ENCODE measurements around the gene AMIGO2. TPM values are rescaled to one million over a fixed set of nuclear protein-coding genes. Genes with fewer than 3 reads are reported as not detected.

Gene AMIGO2
- total RNA-seq, 1 experiment from 2014 or later: 0.96 TPM

DNA sequence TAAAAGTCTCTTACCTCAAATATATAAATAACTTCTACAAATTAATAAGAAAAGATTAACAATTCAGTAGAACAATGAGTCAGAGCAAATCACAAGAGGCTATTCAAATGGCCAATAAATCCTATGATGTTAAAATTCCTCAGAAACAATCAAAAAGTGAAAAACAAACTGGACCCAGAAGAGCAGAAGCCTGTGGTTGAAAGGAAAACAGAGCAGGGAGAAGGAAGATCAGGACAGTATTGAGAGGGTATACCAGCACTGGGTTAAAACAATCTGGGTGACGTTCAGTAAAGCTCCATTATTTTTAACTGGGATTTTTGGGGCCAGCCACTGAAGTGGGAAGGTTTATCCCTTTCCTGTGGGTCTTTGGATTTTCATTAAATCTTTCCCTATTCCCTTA, 40.0 kb downstream of the AMIGO2 start:
- no peaks in the 10 kb centered on the region for H3K36me3 ChIP-seq (ENCODE audit: control insufficient read depth in 1 of 2, insufficient read depth in 2 of 2, low read length in 2 of 2)
- no peaks in the 10 kb centered on the region for H3K79me2 ChIP-seq (ENCODE audit: insufficient read depth, low read length)
- H3K27me3 ChIP-seq (ENCODE audit: insufficient read depth, low read length): no peaks in the 10 kb centered on the region
- no peak overlapping the region for H3K9ac ChIP-seq (ENCODE audit: low read length)
- ChIA-PET POLR2A (no interaction called here), CTCF (no interaction called here), RAD21 (ENCODE audit: low non-redundant PET in 1 of 2, low total read pairs in 2 of 2, uncharacterized antibody in 2 of 2, unreplicated experiment in 2 of 2) (no interaction called here)
- DNase-seq (ENCODE audit: low read depth, low spot score): no peak
- intact Hi-C loops (cut with micrococcal nuclease): loop anchor here (10.0 kb wide), 1 partner anchor 735 kb away; the partner anchor contains the start of gene SLC48A1
- no peaks in the 10 kb centered on the region for H3K9me3 ChIP-seq (ENCODE audit: control insufficient read depth in 1 of 2, insufficient read depth in 1 of 2, low read depth in 1 of 2, low read length in 2 of 2)
- no peak overlapping the region for H3K4me2 ChIP-seq (ENCODE audit: low read length)
- TF ChIP-seq POLR2A (IDR thresholded peaks at IDR 0.05; ENCODE audit: borderline replicate concordance, extremely low read depth, insufficient read depth, insufficient read length) (no peak), EZH2 (IDR thresholded peaks at IDR 0.05) (no peak), RAD21 (IDR thresholded peaks at IDR 0.05; ENCODE audit: low read depth) (no peak)
- TF ChIP-seq, protein P1, sequence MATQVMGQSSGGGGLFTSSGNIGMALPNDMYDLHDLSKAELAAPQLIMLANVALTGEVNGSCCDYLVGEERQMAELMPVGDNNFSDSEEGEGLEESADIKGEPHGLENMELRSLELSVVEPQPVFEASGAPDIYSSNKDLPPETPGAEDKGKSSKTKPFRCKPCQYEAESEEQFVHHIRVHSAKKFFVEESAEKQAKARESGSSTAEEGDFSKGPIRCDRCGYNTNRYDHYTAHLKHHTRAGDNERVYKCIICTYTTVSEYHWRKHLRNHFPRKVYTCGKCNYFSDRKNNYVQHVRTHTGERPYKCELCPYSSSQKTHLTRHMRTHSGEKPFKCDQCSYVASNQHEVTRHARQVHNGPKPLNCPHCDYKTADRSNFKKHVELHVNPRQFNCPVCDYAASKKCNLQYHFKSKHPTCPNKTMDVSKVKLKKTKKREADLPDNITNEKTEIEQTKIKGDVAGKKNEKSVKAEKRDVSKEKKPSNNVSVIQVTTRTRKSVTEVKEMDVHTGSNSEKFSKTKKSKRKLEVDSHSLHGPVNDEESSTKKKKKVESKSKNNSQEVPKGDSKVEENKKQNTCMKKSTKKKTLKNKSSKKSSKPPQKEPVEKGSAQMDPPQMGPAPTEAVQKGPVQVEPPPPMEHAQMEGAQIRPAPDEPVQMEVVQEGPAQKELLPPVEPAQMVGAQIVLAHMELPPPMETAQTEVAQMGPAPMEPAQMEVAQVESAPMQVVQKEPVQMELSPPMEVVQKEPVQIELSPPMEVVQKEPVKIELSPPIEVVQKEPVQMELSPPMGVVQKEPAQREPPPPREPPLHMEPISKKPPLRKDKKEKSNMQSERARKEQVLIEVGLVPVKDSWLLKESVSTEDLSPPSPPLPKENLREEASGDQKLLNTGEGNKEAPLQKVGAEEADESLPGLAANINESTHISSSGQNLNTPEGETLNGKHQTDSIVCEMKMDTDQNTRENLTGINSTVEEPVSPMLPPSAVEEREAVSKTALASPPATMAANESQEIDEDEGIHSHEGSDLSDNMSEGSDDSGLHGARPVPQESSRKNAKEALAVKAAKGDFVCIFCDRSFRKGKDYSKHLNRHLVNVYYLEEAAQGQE (IDR thresholded peaks at IDR 0.05; ENCODE audit: low read depth): no peak
- TF ChIP-seq, protein P2, sequence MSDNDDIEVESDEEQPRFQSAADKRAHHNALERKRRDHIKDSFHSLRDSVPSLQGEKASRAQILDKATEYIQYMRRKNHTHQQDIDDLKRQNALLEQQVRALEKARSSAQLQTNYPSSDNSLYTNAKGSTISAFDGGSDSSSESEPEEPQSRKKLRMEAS (IDR thresholded peaks at IDR 0.05): no peak
- no TSS peak for BruUV-seq (replicated peaks)
- H3K4me3 ChIP-seq (replicated peaks in 1 of 2; ENCODE audit: low read depth in 1 of 2, low read length in 2 of 2): no peak overlapping the region
- peak overlapping the region; percentile 4 for H2AFZ ChIP-seq (ENCODE audit: low read depth, low read length, poor library complexity, severe bottlenecking)
- no peak for ATAC-seq
- H3K4me1 ChIP-seq (ENCODE audit: control insufficient read depth in 1 of 2, insufficient read depth in 2 of 2, low read length in 2 of 2): no peaks in the 10 kb centered on the region
- no peaks in the 10 kb centered on the region for H4K20me1 ChIP-seq (ENCODE audit: insufficient read depth)
- H3K27ac ChIP-seq (ENCODE audit: low read depth, low read length): no peak overlapping the region
- no peaks in the 10 kb centered on the region; the same call in 1 of the 2 replicates for H3K9me2 ChIP-seq (ENCODE audit: insufficient read depth)

DNA sequence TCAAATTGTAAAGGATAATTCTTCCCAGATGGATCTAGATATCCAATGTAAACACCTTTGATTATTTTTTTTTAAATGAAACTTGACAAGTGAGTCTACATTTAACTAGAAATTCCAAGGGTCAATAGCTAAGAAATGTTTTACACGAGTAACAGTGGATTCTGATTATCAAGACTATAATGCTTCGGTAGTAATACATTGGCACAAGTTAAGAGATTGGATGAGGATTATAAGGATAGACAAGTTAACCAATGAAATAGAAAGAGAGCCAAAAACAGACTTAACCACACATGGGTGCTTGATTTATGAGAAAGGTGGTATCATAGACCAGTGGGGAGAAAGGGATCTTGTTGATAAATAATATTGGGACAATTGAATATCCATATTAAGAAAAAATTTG, 40.7 kb downstream of the AMIGO2 start:
- no peak overlapping the region for H3K27ac ChIP-seq (ENCODE audit: low read depth, low read length)
- no peak for ATAC-seq

More for the DNA sequence above, 40.7 kb downstream of the AMIGO2 start:
- Histone ChIP-seq H3K36me3 (ENCODE audit: control insufficient read depth in 1 of 2, insufficient read depth in 2 of 2, low read length in 2 of 2) (no peaks in the 10 kb centered on the region), H3K9me2 (ENCODE audit: insufficient read depth) (no peaks in the 10 kb centered on the region), H3K9me3 (ENCODE audit: control insufficient read depth in 1 of 2, insufficient read depth in 1 of 2, low read depth in 1 of 2, low read length in 2 of 2) (no peaks in the 10 kb centered on the region), H3K4me3 (replicated peaks in 1 of 2; ENCODE audit: low read depth in 1 of 2, low read length in 2 of 2) (no peak overlapping the region), H4K20me1 (ENCODE audit: insufficient read depth) (no peaks in the 10 kb centered on the region), H3K79me2 (ENCODE audit: insufficient read depth, low read length) (no peaks in the 10 kb centered on the region), H3K27me3 (ENCODE audit: insufficient read depth, low read length) (no peaks in the 10 kb centered on the region), H3K4me2 (ENCODE audit: low read length) (no peak overlapping the region), H2AFZ (ENCODE audit: low read depth, low read length, poor library complexity, severe bottlenecking) (no peak overlapping the region), H3K9ac (ENCODE audit: low read length) (no peak overlapping the region), H3K4me1 (ENCODE audit: control insufficient read depth in 1 of 2, insufficient read depth in 2 of 2, low read length in 2 of 2) (peaks cover 2 to 4% of the 10 kb centered on the region in 2 experiments; a peak in 3 of 4 replicates)
- RAD21 ChIA-PET (ENCODE audit: low non-redundant PET in 1 of 2, low total read pairs in 2 of 2, uncharacterized antibody in 2 of 2, unreplicated experiment in 2 of 2): no interaction called here
- POLR2A ChIA-PET: no interaction called here
- TF ChIP-seq, protein P2 (IDR thresholded peaks at IDR 0.05): no peak
- TF ChIP-seq SIN3A (IDR thresholded peaks at IDR 0.05; ENCODE audit: low read depth): no peak
- no peak for TF ChIP-seq CEBPB (IDR thresholded peaks at IDR 0.05; ENCODE audit: low read depth)
- no peak for TF ChIP-seq POLR2AphosphoS5 (IDR thresholded peaks at IDR 0.05; ENCODE audit: low read depth, low read length)
- no peak for TF ChIP-seq RAD21 (IDR thresholded peaks at IDR 0.05; ENCODE audit: low read depth)
- no peak for TF ChIP-seq JUND (IDR thresholded peaks at IDR 0.05)
- TF ChIP-seq ZNF274 (IDR thresholded peaks at IDR 0.05; ENCODE audit: low read depth, low read length): no peak
- TF ChIP-seq EZH2 (IDR thresholded peaks at IDR 0.05): no peak
- no peak for TF ChIP-seq FOSL1 (IDR thresholded peaks at IDR 0.05; ENCODE audit: low read depth)
- no peak for TF ChIP-seq TCF7L2 (IDR thresholded peaks at IDR 0.05; ENCODE audit: borderline replicate concordance, extremely low read depth, insufficient read depth, insufficient read length)
- TF ChIP-seq YY1 (IDR thresholded peaks at IDR 0.05; ENCODE audit: extremely low read depth, insufficient replicate concordance, low read depth, low read length): no peak
- TF ChIP-seq CBX3 (IDR thresholded peaks at IDR 0.05; ENCODE audit: low read depth): no peak
- no peak for TF ChIP-seq EGR1 (IDR thresholded peaks at IDR 0.05; ENCODE audit: low read depth)
- TF ChIP-seq SP1 (IDR thresholded peaks at IDR 0.05; ENCODE audit: low read depth): no peak
- TF ChIP-seq, protein P3, sequence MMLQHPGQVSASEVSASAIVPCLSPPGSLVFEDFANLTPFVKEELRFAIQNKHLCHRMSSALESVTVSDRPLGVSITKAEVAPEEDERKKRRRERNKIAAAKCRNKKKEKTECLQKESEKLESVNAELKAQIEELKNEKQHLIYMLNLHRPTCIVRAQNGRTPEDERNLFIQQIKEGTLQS (IDR thresholded peaks at IDR 0.05): no peak
- intact Hi-C loops (cut with micrococcal nuclease): loop anchor here (10.0 kb wide), 1 partner anchor 736 kb away; the partner anchor contains the start of gene SLC48A1
- no TSS peak for BruUV-seq (replicated peaks)
- DNase-seq (ENCODE audit: low read depth, low spot score): no peak
- CTCF ChIA-PET: no interaction called here
